Suppressor macrophage (primary cell): ENCODE data around the gene COMMD6.
"Not testable (repeated sequence)": the region's sequence is repeated elsewhere in the genome, so short reads cannot be mapped to it uniquely, and the experiment has no call there.

Experiments used
- DNase-seq, 4 experiments: peaks; one replicate each; pipeline ENCODE4 v3.0.0-alpha.2; 2020 to 2022
- total RNA-seq, 17 experiments: gene quantifications; one replicate each; lab custom pipeline; 2026; ENCODE audit warnings: mixed read lengths in 6 of 17, inconsistent platforms in 3 of 17; lab: John Stamatoyannopoulos, UW

The COMMD6 gene
- 12.7 to 45.7 (median 27.8) reads per million in 17 experiments for total RNA-seq

DNA sequence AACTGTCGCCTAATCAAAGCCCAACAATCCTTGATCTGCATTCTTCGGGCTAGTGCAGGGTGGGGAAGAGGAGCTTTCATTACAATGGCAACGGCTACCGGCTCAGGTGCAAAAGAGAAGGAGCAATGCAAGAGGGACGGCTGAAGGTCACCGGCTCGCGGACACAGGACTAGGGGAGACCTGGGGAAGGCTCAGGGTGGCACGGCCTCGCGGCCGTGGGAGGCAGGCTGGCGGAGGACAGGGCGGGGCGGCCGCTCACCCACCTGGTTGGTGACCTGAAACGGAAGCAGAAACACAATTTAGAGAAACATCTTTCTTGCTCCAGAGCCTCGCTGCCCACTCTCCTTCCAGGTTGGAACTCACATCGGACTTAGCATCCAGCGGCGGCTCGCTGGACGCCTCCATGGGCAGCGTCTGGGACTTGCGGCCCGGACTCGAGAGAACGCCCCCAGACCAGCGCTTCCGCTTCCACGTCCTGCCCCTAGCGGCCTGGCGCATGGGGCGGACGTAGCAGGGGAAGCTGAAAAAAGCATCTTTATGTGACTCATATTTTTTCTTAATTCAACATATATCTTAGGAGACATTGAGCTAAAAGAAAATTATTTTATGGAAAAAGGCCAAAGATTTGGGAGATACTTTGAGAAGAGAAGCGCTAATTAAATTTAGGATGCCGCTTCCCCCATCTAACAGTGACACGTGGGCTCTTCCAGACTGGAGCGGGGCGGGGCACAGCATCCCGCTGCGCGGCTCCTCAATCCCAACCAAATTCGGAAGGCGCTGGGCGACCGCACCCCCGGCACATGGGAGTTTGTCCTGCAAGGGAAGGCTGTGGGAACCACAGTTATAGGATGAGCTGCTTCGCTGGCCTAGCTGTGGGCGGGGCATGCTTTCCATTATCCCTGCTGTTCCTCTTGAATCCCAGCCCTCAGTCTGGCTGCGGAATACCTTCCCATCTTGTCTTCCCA, at the start of gene COMMD6:
Gene COMMD6 (minus strand): TSS at position 441 of the 965 bp plus-strand sequence. CDS start 36 bp downstream, at position 405.
- peak; percentile 84 to 94 (median 92) for DNase-seq

DNA sequence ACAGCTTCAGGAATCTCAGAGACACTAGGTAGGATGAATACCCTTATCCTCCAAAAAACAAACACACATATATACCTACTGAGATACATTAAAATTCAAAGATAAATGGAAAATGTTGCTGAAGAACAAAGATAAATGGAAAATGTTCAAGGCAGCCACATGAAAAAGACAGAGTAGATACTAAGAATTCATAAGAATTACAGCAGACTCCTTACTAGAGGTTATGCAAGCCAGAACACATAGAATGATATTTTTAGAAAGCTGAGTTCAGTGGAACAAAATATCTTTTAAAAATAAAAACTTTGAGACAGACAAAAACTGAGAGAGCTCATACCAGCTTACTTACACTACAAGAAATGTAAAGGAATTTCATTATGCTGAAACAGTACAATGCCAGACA, 47.5 kb upstream of the COMMD6 start:
- no peak for DNase-seq

DNA sequence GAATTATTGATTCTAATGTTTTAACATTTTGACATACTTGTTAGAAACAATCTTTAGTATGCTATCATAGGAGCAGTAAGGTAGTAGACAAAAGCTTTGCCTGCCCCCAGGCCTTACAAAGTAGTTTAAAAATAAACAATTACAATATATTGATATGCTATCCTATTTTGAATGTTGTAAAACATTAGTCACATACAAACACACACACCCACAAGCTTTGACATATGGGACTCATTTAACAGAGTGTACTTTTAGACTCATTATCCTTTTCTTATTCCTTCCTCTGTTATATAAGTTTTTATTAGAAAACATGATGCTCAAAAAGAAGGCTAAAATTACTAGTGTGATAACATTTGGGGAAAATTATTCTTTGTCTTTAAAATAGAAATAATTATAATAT, 45.5 kb upstream of the COMMD6 start:
- no peak for DNase-seq

DNA sequence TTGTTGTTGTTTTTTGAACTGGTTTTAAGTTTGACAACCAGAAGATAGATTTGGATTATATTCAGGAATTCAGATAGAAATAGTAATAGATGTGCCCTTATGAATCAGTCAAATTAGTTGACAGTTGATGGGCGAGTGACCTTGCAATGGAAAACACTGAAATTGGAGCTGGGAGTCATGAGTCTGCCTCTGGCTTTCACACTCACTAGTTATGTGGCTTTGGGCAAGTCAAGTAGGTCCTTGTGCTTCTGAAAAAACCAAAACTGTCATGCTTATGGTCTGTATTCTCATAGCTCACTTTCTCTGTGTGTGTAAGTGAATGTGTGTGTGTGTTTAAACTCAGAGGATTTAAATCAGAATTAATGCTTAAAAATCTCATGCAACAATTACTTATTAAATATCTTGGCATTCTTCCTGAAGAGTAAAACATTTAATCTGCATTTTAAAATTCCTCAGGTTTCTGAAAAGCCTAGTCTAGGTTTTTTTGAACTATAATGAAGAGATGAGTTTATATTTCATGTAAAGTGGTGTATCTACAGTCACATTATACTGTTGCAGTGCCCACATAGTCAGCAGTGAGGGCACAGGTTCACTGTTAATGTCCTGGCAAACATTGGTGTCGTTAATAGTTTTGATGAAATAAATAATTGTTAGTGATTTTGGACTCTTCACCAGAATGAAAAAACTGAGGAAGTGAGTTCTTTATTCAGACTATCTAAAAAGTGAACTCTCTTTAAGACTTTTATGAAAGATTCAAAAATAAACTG, 44.4 kb upstream of the COMMD6 start:
- DNase-seq: no peak

DNA sequence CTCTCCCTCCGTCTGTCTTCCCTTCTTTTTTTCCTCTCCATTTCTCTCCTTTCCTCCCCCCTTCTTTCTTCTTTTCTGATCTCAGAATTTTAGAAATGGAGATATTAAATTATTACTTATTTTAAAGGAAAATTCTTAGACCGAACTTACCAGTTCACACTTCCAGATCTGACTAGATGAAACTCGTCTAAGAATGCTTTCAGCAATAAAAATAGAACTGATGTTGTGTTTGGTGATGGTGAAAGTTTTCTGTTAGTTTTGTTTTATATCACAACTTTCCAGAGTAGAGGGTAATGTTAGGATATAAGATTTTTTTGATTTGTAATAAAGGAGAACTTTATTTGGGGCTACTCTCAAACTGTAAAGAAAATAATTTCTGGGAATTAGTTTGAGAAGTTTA, 41.9 kb upstream of the COMMD6 start:
- DNase-seq: no peak

DNA sequence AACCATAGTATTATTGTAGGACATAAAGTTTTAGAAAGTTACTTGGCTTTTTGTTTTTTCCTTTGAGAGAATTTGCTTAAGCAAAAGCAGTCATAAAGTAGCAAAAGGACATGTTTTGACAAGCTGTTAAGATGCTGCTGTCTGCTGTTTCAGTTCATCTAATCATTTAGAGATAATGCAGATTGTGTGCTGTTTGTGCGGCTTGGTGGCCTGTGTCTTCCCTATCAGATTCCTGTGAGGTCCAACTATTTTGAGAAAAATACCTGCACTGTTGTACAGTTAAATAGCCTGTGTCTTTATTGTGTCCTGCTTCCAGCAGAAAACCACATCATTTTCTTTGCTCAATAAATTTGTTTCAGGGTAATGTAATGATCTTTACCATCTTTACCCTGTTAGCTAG, 31.9 kb upstream of the COMMD6 start:
- no peak for DNase-seq

DNA sequence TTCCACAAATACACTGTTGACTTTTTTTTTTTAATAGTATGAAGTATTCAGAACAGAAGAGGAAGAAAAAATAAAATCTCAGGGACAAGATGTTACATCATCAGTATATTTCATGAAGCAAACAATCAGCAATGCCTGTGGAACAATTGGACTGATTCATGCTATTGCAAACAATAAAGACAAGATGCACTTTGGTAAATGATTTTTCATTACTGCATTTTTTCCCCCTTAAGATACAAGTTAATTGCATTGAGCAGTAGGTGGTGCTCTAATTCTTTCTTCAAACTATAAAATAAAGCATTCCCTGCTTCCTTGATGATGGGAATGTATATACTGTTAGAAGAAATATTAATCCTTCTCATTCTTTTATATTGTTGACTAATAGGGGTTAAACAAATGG, 29.0 kb upstream of the COMMD6 start:
- DNase-seq: peak in 2 of 4 experiments; percentile 19 to 27

DNA sequence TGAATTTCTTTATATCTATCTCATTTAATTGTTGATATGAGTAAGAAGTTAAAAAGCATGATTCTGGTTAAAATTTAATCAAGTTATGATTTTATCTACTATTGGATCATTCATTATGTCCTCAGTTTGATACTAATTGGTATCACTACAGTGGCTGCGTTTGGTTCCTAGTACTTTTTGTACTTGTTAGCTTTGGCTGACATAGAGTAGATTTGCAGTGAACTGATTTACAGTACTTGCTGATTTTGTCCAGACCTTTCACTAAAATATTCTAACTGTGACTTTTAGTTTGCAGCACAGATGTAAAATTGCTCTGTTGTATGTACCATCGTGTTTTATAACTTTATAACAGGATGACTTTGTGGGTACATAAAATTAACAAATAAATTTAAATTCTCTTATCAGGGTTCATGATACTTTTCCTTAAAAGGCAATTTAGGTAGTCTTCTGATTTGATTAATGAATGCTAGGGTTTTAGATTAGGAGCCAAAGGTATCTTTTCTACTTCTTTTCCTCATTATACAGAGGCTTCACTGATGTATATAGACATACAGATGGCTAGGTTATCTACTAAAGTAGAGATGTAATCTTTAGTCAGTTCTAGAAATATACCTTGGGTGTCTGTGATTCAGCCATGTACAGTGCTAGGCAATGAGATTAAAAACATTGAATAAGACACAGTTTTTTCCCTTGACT, 20.7 kb upstream of the COMMD6 start:
- no peak for DNase-seq

DNA sequence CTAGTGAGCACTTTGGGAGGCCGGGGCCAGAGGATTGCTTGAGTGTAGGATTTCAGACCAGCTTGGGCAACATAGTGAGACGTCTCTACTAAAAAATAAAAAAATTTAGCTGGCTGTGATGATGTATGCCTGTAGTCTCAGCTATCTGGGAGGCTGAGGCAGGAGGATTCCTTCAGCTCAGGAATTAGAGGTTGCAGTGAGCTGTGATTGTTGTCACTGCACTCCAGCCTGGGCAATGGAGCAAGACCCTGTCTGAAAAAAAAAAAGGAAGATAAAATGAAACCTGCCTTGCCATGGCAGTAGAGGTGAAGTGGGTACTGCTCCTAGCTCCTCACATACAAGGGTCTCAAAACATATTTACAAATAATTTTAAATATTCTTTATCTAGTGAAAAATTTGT, 19.3 kb upstream of the COMMD6 start:
- no peak for DNase-seq

DNA sequence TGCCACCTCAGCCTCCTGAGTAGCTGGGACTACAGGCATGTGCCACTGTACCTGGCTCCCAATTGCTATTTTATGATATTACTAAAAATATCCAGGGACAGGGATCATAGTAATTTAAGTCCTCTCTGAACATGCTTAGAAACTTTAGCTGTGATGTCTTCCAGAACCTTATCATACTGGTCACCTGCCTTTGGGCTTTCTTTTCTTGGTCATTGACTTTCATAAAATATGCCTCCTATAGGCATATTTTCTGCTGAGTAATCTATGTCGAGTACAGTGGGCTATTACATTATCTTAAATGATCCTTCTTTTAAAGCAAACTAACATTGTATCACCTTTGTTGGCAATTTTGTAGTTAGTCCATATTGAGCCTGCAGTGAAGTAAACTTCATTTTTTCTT, 18.2 kb upstream of the COMMD6 start:
- no peak for DNase-seq

DNA sequence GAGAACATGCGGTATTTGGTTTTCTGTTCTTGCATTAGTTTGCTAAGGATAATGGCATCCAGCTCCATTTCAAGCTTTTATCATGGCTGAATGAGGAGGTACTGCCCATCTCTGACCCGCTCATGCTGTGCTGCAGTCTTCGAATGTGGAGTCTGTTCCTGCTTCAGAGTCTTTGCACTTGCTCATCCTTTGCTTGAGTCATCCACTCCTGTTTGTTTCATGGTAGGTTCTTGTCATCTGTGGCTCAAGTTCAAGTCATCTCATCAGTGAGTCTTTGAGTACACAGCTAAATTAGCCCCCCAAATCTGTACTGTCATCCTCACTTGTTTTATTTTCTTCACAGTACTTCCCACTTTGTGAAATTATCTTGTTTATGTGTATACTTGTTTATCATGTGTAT, 17.3 kb upstream of the COMMD6 start:
- peak in 1 of 4 experiments; percentile 10 for DNase-seq

DNA sequence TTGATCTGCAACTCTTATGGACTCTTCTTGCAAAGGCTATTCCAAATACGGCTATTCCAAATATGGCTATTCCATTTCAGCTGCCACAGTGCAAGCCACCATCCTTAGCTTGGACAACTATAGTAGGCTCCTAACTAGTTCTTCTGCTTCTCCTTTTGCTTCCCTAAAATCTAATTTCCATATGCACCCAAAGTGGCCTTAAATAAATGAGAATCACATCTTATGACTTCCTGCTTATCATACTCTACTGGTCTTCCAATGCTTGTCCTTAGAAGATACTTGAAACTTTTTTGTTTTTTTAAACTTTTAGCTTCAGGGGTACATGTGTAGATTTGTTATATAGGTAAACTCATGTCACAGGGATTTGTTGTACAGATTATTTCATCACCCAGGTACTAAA, 16.8 kb upstream of the COMMD6 start:
- peak in 3 of 4 experiments; percentile 8 to 56 (median 53) for DNase-seq

DNA sequence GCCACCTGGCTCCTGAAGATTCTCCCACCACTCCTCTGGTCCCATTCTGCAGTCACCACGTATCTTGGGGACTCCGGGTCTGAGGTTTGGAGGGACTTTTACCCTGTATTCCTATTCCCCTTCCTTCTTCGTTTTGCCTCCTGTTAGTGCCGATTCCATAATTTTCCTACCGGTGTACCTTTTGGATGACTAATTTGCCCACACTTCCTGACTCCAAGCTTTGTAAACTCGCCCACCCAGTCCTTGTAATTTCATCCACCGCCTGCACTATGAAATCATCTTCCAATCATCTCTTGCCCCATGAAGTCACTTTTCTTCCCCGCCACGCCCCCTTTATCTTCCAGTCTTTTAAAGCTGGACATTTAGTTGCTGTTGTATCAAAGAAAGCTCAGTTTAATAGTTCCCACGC, 12.5 kb upstream of the COMMD6 start:
- DNase-seq: peak; percentile 63 to 82 (median 71)

DNA sequence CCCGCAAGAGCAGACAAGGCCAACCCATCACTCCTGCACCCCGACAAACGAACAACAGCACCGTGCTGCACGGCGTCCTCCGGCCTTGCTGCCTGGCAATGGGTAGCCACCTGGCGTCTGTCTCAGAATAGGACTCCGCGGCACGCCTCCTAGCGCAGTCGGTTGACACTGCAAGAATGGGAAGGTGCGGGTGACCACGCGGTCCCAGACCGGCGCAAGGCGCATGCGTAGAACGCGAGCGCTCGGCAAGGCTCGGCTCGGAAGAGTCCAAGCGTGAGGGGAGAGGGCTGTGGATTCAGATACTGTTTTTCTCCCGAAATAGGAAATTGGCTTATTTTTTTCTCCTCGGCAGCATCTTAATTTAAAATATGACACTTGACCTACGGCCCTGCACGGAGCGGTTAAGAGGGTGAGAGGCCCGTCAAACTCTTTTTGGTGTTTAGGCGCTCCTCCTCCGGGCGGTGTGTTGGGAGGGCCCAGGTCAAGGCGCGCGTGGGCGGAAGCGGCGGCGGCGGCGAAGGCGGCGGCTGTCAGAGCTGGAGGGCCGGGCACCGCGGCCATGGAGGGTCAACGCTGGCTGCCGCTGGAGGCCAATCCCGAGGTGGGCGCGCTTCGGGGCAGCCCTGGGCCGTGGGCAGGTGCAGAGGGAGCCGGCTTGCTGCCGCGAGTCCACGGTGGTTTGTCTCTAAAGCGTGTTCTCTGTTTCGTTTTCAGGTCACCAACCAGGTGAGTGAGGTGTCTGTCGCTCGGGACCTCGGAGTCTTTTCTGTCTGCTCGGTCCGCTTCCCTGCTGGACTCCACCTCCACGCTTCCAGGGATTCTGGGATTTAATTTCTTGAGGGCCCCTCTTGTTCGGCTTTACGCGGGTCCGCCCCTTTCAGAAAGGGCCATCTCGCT, 11.9 kb upstream of the COMMD6 start, which contains the start of gene UCHL3:
Gene UCHL3 (plus strand): TSS at position 530 of the 897 bp plus-strand sequence. CDS start 30 bp downstream, at position 560.
- DNase-seq: peak; percentile 98 to 99 (median 99)

DNA sequence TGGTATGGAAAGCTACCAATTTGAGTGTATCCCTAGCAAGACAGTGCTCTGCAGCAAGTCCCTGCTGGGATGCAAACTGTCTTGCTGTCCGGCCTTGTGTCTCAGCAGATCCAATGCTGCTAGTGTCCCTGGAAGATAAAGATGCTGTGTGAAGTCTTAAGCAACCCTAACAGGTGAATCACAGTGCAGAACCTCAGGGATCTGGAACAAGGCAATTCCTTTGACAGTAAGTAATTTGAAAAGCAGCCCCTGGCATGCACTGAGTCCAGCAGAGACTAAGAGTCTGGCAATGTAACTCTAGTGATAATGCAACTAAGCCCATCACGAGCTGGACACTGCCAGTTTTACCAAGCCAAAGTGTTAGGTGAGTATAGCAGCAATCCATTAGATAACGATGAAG, 10.3 kb upstream of the COMMD6 start:
- DNase-seq: no peak

DNA sequence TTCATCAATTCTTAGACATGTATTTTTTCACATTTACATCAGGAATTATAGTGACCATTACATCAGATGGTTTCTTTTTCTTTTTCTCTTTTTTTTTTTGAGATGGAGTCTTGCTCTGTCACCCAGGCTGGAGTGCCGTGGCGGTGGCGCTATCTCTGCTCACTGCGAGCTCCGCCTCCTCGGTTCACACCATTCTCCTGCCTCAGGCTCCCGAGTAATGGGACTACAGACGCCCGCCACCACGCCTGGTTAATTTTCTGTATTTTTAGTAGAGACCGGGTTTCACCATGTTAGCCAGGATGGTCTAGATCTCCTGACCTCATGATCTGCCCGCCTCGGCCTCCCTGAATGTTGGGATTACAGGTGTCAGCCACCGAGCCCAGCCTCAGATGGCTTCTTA, 7.7 kb upstream of the COMMD6 start:
- not testable (repeated sequence) for DNase-seq

DNA sequence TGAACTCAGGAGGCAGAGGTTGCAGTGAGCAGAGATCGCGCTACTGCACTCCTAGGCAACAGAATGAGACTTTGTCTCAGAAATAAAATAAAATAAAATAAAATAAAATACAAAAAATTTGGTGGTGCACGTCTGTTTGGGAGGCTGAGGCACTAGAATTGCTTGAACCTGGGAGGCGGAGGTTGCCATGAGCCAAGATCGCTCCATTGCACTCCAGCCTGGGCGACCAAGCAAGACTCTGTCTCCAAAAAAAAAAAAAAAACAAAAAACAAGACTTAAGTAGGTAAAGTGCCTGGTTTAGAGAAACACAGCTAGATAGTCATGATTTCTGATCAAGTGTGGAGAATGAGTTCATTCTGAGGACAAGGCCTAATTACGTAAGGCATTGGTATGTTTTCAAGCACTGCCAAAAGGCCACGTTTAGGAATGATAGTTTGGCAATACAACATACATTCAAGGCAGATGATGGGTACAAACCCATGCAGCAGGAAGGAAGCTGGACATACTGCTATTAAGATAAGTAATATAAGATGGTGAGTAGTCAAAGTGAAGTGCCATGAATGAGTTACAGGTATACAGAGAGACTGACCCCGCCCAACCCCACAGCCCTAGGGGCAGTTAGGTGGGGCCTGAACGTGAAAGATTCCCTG, 7.2 kb upstream of the COMMD6 start:
- peak in 2 of 4 experiments; percentile 21 to 28 for DNase-seq

DNA sequence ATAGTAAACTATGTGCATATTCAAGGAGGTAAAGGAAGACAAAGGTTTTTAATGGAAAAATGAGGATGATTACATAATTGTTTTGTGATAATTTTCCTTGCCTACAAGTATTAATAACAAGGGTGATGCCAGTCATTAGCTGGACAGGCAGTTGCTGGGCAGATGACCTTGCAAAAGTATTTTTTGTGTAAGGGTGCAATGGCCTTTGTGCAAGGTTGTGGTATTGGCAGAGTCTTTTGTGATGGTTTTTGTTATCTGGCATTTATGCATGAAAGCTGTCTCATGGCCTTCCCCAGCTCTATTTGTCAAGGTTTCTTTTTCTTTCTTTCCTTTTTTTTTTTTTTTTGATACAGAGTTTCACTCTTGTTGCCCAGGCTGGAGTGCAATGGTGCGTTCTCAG, 4.3 kb upstream of the COMMD6 start:
- DNase-seq: no peak

DNA sequence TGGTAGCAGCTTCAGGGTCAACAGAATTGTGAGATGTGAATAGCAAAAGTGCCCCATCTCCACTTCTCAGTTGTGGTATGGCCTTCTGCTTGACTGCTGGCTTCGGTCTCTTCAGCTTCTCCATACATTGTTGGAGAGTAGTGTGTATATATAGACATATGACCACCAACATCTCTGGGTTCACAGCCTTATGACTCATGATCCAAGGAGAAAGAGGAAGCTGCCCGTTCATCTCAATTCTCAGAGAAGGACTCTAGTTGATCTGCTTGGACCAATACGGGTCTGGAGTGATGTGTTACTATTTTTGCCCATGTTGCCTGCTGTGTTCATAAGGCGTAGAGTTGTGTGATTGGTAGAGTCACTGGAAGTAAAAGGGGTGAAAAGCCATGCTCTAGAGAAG, 3.6 kb upstream of the COMMD6 start:
- peak; percentile 82 to 96 (median 88) for DNase-seq

DNA sequence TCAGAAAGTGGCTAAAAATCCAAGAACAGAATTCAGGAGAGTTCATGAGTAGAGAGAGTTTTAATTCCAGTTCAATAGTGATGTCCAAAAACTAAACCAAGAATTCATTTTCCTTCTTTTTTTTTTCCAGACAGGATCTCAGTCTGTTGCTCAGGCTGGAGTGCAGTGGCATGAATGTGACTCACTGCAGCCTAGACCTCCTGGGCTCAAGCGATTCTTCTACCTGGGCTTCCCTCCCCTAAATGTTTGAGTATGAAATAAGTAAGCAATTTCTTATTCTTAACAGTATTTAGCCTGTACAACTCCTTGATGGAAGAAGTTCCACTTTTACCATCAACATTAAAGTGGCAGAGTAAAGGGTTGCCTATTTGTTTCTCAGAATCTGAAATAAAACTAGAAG, 3.8 kb downstream of the COMMD6 start:
- no peak for DNase-seq

DNA sequence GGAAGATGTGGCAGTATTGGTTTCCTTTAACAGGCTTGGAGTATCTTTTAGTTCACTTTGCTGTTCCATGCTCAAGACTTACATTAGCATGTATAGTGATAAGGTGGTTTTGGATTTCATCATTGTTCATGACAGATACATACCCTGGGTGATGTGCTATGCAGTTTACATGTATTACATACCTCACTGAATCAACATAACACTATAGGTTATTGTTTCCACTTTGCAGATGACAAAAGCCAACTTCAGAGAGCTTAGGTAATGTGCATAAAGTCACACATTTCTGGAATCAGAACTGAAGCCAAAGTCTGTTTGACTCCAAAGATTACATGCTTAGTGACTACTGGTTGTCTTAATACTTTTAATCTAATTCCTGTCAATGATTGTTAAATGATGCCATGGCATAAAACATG, 7.1 kb downstream of the COMMD6 start:
- no peak for DNase-seq
